Midbrain (tissue), 1 donor: ENCODE results near the gene RASA3.
A peak's percentile ranks its signal among the peaks of the same experiment; 100 is the strongest.
"Not testable (repeated sequence)": the region's sequence is repeated elsewhere in the genome, so short reads cannot be mapped to it uniquely, and the experiment has no call there.

Source experiments
- DNase-seq: peaks from one replicate; lab custom pipeline; 2025; lab: John Stamatoyannopoulos, UW

The RASA3 gene, protein sequence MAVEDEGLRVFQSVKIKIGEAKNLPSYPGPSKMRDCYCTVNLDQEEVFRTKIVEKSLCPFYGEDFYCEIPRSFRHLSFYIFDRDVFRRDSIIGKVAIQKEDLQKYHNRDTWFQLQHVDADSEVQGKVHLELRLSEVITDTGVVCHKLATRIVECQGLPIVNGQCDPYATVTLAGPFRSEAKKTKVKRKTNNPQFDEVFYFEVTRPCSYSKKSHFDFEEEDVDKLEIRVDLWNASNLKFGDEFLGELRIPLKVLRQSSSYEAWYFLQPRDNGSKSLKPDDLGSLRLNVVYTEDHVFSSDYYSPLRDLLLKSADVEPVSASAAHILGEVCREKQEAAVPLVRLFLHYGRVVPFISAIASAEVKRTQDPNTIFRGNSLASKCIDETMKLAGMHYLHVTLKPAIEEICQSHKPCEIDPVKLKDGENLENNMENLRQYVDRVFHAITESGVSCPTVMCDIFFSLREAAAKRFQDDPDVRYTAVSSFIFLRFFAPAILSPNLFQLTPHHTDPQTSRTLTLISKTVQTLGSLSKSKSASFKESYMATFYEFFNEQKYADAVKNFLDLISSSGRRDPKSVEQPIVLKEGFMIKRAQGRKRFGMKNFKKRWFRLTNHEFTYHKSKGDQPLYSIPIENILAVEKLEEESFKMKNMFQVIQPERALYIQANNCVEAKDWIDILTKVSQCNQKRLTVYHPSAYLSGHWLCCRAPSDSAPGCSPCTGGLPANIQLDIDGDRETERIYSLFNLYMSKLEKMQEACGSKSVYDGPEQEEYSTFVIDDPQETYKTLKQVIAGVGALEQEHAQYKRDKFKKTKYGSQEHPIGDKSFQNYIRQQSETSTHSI

DNA sequence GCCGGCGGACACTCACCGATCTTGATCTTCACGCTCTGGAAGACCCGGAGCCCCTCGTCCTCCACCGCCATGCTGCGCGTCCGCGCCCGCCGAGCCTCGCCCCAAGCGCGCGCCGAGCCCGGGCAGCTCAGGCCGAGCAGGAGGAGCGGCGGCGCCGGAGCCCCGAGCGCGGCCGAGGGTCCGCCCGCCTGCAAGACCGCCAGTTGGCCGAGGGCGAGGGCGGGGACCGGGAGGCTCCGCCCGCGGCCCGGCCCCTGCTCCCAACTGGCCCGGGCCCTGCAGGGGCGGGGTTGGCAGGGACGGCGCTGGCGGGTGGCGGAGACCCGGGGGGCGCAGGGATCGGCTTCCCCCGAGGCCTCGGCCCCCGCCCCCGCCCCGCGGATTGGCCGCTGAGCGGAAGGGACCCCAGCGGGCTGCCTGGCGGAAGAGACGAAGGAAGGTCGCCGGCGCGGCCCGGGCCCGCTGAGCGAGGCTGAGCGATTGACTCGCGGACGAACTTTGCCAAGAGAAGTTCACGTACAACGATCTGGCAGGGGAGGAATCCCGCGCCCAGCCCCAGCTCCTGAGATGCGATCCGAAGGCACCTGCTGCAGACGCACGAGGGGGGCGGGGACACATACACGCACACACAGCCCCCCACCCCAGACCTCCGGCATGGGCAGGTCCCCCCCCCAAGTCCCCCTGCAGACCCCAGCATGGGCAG lies at the start of gene RASA3:
RASA3 (minus strand) TSS at position 205 of the 703 bp plus-strand sequence; CDS start at position 71, 134 bp downstream.
- peak; percentile 76 for DNase-seq

DNA sequence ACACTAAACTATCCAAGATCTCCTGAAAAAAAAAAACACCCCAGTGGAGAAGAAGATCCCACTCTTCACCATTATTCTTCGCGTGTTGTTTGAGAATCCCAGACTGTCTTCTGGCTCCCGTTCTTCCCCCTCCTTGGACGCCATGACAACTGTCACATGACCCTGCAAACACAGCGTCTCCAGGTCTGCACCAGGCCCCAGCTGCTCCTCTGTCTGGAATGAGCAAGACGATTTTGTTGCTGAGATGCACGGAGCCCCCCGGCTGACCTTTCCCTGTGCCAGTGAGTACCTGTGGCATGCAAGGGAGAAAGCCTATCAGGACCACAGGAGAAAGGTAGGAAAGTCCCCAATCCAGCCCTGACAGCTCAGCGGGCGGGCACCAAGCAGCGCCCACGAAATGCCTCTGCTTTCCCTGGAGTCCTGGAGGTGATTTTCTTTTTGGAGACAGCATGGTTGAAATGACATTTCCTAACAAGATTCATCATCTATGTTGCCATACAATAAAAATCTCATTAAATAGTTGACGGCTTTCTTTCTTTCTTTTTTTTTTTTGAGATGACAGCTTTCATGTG lies 46.8 kb upstream of the RASA3 start, which contains the start of gene CFAP97D2:
CFAP97D2 (plus strand) TSS at position 171 of the 572 bp plus-strand sequence; CDS start at position 245, 74 bp downstream.
- no peak for DNase-seq

DNA sequence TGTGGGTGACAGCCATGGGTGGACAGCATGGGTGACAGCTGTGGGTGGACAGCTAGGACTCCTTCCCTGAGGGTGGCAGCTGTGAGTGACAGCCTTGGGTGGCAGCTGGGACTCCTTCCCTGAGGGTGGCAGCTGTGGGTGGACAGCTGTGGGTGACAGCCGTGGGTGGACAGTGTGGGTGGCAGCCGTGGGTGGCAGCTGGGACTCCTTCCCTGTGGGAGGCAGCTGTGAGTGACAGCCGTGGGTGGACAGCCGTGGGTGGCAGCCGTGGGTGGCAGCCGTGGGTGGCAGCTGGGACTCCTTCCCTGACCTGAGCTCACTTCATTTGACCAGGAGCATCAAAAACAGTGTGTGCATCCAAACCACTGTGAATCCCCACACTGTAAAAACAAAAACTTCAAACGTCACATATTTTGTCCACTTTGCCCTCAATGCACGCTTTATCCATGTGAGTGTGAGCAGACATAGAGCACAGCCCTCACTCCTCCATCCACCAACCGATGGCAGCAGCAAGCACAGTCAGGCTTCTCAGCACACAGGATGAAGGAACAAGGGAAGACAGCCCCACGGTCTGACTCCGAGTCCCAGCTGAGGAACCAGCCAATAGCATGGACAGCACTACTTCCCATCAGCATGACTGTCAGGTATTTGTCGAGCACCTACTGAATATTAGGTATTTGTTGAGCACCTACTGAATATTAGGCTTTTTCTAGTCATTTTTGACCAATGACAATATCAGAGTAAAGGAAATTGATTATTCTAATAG lies 45.0 kb upstream of the RASA3 start:
- DNase-seq = no peak

DNA sequence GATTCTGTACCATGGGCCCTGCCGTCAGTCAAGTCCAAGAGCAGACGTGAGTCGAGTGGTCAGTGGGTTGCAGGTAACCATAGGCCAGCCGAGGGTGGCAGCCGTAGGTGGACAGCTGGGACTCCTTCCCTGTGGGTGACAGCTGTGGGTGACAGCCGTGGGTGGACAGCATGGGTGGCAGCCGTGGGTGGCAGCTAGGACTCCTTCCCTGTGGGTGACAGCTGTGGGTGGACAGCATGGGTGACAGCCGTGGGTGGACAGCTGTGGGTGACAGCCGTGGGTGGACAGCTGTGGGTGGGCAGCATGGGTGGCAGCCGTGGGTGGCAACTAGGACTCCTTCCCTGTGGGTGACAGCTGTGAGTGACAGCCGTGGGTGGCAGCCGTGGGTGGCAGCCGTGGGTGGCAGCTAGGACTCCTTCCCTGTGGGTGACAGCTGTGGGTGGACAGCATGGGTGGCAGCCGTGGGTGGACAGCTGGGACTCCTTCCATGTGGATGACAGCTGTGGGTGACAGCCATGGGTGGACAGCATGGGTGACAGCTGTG lies 44.0 kb upstream of the RASA3 start:
- not testable (repeated sequence) for DNase-seq

DNA sequence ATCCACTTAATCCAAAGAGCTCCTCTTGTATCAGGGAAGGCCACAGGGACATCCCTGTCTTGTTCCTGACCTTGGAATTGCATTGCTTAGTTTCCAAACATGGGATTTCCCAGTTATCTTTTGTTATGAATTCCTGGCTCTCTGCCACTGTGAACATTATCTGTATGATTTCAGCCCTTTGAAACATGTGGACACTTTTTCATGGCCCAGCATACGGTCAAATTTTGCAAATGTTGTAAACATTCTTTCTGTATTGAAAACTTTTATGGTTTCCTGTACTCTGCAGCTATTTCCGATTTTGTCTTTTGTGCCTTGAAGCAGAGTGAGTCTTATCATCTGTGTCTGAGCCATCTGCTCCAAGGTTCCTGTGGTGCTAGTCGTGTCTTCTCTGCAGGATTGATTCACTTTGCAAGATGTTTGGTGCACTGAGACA lies 42.1 kb upstream of the RASA3 start:
- no peak for DNase-seq

DNA sequence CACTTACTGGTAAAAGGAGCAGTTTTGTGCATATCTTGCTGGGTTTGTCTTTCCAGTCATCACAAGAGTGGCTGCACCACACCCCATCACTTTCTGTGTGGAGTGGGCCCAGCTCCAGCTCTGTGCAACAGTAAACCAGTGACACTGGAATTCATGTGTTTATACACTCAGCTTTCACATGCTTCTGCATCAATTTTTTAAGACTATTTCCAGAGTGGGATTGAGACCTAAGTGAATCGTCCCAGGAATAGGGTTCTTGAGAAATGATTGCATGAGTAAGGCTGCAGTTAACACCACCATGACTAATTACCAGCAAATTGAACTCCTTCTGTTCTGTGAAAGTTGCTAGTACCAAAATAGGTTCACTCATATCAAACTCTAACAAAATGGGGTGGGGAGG lies 41.3 kb upstream of the RASA3 start:
- DNase-seq = no peak

DNA sequence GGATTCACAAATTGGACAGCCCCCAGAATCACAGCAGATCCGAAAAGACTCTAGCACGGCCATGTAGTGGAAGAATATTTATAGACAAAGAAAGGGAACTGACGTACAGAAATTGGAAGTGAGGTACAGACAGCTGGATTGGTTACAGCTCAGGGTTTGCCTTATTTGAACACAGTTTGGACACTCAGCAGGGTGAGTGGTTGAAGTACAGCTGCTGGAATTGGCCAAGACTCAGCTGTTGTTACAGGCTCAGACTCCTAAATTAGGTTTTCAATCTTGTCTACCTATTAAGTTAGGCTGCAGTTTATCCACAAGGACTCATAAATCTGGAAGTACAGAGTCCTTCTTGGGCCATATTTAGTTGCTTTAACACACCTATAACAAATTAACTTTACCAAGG lies 40.8 kb upstream of the RASA3 start:
- no peak for DNase-seq

DNA sequence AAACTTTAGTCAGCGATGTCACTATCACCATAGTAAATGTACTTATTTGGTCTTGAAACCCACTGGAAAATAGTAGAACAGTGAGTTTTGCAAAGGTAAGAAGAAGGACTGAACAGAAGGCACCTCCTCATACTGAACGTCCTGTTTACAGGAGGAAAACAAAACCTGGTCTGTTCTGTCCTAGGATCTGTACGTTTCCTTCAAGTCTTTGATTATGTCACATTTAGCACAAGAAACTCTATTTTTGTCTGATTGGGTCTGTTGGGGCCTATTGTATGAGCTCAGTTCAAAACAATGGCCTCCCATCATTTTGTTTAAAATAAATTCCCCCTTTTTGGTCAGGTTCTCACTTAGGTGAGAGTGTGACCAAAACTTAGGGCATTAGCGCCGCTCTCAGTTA lies 35.5 kb upstream of the RASA3 start:
- DNase-seq = no peak

DNA sequence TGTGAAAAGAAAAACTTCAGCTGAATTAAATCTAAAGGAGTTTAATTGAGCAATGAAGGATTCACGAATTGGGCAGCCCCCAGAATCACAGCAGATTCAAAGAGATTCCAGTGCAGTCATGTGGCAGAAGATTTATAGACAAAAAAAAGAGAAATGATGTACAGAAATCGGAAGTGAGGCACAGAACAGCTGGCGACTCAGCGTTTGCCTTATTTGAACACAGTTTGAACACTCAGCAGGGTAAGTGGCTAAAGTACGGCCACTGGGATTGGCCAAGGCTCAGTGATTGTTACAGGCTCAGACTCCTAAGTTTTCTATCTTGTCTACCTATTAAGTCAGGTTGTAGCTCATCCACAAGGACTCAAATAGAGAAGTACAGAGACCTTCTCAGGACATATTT lies 35.0 kb upstream of the RASA3 start:
- DNase-seq = peak; percentile 13

DNA sequence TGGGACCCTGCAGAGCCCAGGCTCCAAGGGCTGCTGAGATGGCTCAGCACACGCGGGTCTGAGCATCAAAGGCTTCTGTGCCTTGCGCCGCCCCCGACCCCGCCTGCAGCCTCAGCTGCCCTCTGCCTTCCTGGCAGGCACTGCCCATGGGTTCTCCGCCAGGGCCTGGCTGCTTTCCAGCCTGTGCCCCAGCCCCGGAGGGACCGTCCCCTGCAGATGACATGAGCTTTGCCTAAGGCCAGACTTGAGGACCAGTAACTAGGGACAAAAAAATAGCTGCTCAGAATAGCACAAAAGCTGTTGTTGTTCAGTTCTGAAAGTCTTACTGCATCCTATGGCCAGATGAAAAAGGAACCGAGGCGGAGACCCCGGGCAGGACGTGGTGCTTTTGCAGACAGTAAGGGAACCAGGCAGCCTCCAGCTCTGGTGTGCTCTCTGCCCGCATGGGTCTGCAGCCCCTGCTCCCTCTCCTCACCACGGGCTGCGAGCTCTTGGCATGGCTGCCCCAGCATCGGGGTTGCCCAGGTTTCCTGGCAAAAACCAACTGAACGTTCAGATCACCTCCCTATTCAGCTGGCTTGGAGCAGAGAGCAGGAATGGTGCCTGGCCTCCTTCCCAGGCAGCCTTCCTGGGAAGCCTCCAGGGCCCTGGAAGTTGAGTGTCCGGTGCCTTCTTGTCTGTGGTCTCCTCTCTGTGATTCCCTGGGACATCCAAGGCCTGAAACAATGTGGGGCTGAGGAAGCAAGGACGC lies 34.1 kb upstream of the RASA3 start:
- DNase-seq = peak; percentile 81

DNA sequence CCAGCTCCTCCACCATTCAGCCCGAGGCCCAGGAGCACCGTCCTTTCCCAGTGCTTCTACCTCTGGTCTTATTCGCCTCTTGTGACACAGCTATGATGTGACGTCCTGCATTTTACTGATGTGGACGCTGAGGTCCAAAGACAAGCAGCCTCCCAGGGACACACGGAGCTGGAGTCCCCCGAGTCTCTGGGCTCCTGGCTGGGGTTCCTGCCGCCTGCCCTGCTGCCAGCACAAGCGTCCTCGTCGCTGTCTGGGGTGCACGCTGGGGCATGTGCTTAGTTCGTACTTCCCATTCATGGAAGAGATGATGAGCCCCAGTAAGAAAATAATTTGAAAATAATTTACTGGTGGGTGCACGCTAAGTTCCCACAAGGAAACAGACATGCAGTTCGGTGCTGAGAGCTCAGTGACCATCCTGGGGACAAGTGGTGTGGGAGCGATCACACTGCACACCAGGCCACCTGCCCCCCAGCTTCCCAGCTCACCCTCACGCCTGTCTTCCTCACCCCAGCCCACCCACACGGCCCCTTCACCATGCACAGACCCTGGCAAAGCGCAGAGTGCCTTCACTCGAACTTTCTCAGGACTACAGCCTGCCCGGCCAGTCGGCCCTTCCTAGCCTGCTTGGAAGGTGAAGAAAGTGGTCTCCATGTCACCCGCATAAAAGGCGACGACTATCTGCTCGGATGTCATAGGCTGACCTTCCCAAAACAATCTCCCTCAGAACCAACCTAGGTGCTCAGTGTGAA lies 32.4 kb upstream of the RASA3 start:
- DNase-seq = no peak

DNA sequence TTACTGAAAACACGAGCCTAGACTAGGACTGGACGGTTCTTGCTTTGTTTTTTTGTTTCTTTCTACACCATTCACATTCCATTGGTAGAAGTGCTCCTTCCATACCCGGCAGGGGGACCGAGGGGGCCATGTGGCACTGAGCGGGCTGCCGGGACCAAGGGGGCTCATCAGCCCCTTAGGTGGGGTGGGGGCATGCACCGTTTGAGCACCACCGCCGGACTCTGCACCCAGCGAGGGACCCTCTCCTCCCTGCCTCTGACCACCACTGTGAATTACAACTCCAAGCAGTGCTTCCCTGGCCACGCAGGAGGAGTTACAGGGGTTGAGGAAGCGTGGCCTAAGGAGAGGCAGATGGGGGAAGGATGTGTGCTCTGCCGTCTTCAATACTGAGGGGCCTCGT lies 31.6 kb upstream of the RASA3 start:
- DNase-seq = no peak

DNA sequence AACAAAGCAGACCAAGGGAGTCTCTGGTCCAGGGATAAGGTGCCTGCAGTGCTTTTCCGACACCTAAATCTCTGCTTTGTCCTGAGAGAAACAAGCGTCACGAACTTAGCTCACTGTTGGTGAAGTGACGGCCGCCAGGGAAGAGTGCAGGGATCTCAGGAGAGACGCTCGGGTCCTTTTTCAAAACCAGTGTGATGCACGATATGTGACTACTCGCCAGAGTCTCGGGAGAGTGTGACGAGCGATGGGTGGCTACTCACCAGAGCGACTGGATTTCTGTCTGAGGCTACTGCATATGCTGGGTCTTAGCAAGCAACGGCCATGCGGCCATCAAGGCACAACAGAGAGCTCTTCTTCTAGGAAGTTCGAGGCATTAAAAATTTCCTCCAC lies 30.1 kb upstream of the RASA3 start:
- no peak for DNase-seq

DNA sequence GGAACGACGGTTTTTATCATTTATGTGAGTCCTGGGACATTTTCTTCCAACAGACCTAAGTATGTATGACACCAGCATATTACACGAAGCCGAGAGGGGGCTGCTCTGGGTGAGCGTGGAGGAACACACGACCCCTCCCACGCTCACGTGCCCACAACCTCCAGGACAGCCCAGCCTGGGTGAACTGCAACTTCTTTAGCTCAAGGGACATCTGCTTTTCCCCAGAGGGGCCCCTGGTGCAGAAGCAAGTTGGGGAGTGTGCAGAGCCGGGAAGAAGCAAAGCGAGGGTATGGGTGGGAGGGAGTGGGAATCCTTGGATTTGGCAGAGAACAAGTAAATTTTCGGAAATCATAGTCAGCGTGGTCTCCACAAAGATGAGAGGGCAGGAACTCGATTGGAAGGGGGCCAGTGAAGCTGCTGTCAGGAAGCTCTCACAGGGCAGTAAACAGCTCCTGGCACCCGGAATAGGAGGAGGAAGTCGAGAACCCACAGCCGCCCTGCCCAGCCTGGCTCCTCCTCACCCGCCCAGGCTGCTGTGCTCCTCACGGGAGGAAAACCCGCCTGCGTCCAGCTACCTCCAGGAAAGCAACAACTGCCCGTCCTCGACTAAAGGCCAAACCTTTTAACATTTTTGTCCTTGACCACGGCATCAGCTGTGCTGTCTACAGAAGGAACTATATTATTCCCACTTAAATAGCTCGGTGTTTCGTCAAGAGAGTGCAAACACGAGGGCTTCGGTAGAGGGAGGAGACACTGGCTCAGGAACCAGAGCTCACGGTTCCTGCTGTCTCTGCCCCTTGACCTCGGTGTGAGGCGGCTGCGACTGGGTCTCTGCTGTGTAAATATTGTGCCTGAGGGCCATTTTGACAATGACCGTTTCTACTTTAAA lies 29.5 kb upstream of the RASA3 start:
- peak; percentile 6 for DNase-seq

DNA sequence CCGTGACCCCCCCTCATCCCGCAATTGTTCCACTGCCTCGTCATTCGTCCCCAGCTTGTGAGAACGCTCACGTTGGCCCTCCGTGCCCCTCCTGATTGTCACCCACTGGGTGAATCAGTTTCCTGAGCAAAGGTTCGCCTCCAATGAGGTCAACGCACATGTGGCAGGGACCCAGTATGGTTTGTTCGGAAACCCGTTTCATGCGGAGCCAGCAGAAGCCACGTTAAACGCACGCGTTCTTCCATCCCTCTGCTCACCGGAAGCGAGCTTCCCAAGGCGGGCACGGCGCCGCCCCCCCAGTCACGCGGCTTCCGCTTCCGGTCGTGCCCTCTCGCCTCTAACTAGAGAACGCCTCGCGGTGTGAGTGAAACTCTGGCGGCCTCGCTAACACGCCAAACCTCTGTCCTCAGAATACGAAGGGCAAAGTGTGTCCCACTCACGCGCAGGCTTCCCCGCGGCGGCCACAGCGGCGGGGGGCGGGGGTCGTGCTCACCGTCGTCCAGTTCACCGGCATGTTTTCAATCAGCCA lies 28.7 kb upstream of the RASA3 start:
- DNase-seq = no peak

DNA sequence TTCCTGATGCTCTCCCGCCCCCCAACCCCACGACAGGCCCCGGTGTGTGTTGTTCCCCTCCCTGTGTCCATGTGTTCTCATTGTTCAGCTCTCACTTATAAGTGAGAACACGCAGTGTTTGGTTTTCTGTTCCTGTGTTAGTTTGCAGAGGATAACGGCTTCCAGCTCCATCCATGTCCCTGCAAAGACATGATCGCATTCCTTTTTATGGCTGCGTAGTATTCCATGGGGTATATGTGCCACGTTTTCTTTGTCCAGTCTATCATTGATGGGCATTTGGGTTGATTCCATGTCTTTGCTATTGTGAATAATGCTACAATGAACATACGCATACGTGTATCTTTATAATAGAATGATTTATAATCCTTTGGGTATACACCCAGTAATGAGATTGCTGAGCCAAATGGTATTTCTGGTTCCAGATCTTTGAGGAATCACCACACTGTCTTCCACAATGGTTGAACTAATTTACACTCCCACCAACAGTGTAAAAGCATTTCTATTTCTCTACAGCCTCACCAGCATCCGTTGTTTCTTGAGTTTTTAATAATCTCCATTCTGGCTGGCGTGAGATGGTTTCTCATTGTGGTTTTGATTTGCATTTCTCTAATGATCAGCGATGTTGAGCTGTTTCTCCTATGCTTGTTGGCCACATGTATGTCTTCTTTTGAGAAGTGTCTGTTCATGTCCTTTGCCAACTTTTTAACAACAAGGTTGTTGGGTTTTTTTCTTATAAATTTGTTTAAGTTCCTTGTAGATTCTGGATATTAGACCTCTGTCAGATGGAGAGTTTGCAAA lies 26.6 kb upstream of the RASA3 start:
- not testable (repeated sequence) for DNase-seq

DNA sequence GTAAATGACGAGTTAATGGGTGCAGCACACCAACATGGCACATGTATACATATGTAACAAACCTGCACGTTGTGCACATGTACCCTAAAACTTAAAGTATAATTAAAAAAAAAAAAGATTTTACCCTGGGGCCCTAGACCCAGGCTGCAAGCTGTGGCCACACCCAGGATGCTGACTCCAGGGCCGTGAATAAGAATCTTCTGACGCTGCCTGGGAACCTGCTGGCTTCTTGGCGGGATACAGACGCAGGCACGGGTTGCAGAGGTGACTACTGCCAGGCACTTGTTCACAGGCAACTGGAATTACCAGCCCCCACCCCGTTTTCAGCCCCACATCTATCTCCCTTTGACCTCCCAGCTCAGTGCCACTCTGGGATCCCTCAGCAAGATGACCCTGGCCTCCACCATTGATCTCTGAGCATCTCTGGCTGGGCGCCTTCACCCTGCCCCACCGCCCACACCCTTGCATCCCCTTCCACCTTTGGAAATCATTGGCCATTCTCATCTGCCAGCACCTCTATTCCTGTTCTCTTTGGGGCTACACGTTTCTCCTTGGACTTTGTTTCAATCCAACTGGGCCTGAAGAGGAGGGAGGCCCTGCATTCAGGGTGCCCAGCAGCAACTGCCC lies 25.6 kb upstream of the RASA3 start:
- no peak for DNase-seq
